ENCODE data around the gene RNF135.
"Not testable (repeated sequence)": the region's sequence is repeated elsewhere in the genome, so short reads cannot be mapped to it uniquely, and the experiment has no call there.

RNF135 gene

GRCh38 chr17:30957741-30958140 is 13.1 kb upstream of the RNF135 start:
- no peak for DNase-seq
- no peaks in the 10 kb centered on the region for H4K20me1 ChIP-seq (ENCODE audit: insufficient read depth, low read length)
- no peak overlapping the region for H3K4me2 ChIP-seq (ENCODE audit: low read depth, low read length)
- no peaks in the 10 kb centered on the region for H3K79me2 ChIP-seq (ENCODE audit: low read length)
- no peaks in the 10 kb centered on the region for H3K9me2 ChIP-seq (replicated peaks; ENCODE audit: insufficient read depth, low read length)
- H2AFZ ChIP-seq (ENCODE audit: low read length) = no peak overlapping the region
- H3K27ac ChIP-seq (ENCODE audit: low read length) = no peak overlapping the region
- TF ChIP-seq EZH2 (optimal IDR thresholded peaks at IDR 0.05; ENCODE audit: low read depth, low read length) = no peak
- no peak for TF ChIP-seq EZH2phosphoT487 (IDR thresholded peaks at IDR 0.05; ENCODE audit: low read length)
- TF ChIP-seq CTCF (IDR thresholded peaks at IDR 0.05; ENCODE audit: low read length) = no peak
- no peaks in the 10 kb centered on the region for H3K36me3 ChIP-seq (replicated peaks; ENCODE audit: insufficient read depth, low read length)
- peaks cover 10% of the 10 kb centered on the region for H3K4me1 ChIP-seq (ENCODE audit: low read length)
- 0 out of 2 replicates have a peak, but pooled peaks cover 10% of the 10 kb centered on the region for H3K27me3 ChIP-seq (replicated peaks; ENCODE audit: insufficient read depth, low read length)
- H3K9me3 ChIP-seq (replicated peaks; ENCODE audit: insufficient read depth, low read length) = no peaks in the 10 kb centered on the region
- no peak overlapping the region for H3K4me3 ChIP-seq (ENCODE audit: low read length)
- H3F3A ChIP-seq (ENCODE audit: insufficient read depth, low read length) = no peaks in the 10 kb centered on the region
- no peak overlapping the region for H3K9ac ChIP-seq (ENCODE audit: low read length)

GRCh38 chr17:30958187-30958586 is 12.7 kb upstream of the RNF135 start:
- Histone ChIP-seq H3K9me2 (replicated peaks; ENCODE audit: insufficient read depth, low read length) (no peaks in the 10 kb centered on the region), H3K4me2 (ENCODE audit: low read depth, low read length) (no peak overlapping the region), H3K9ac (ENCODE audit: low read length) (no peak overlapping the region), H3K27ac (ENCODE audit: low read length) (no peak overlapping the region), H2AFZ (ENCODE audit: low read length) (no peak overlapping the region), H3K4me3 (ENCODE audit: low read length) (no peak overlapping the region), H3K36me3 (replicated peaks; ENCODE audit: insufficient read depth, low read length) (no peaks in the 10 kb centered on the region), H3K9me3 (replicated peaks; ENCODE audit: insufficient read depth, low read length) (no peaks in the 10 kb centered on the region), H3K27me3 (replicated peaks; ENCODE audit: insufficient read depth, low read length) (0 out of 2 replicates have a peak, but pooled peaks cover 10% of the 10 kb centered on the region), H3F3A (ENCODE audit: insufficient read depth, low read length) (no peaks in the 10 kb centered on the region), H4K20me1 (ENCODE audit: insufficient read depth, low read length) (no peaks in the 10 kb centered on the region), H3K79me2 (ENCODE audit: low read length) (no peaks in the 10 kb centered on the region), H3K4me1 (ENCODE audit: low read length) (peaks cover 10% of the 10 kb centered on the region)
- TF ChIP-seq EZH2 (optimal IDR thresholded peaks at IDR 0.05; ENCODE audit: low read depth, low read length) (no peak), EZH2phosphoT487 (IDR thresholded peaks at IDR 0.05; ENCODE audit: low read length) (no peak)
- DNase-seq = no peak

- no peaks in the 10 kb centered on the region for H3F3A ChIP-seq (ENCODE audit: insufficient read depth, low read length)
- H3K4me3 ChIP-seq (ENCODE audit: low read length) = no peak overlapping the region
- 0 out of 2 replicates have a peak, but pooled peaks cover 10% of the 10 kb centered on the region for H3K27me3 ChIP-seq (replicated peaks; ENCODE audit: insufficient read depth, low read length)
- H3K79me2 ChIP-seq (ENCODE audit: low read length) = no peaks in the 10 kb centered on the region
- H3K9ac ChIP-seq (ENCODE audit: low read length) = no peak overlapping the region
- peak; percentile 75 for DNase-seq
- no peaks in the 10 kb centered on the region for H4K20me1 ChIP-seq (ENCODE audit: insufficient read depth, low read length)
- H3K4me2 ChIP-seq (ENCODE audit: low read depth, low read length) = peak overlapping the region; percentile 61
- TF ChIP-seq EZH2 (optimal IDR thresholded peaks at IDR 0.05; ENCODE audit: low read depth, low read length) (no peak), EZH2phosphoT487 (IDR thresholded peaks at IDR 0.05; ENCODE audit: low read length) (no peak), CTCF (IDR thresholded peaks at IDR 0.05; ENCODE audit: low read length) (no peak)
- H3K36me3 ChIP-seq (replicated peaks; ENCODE audit: insufficient read depth, low read length) = no peaks in the 10 kb centered on the region
- H3K27ac ChIP-seq (ENCODE audit: low read length) = no peak overlapping the region
- no peaks in the 10 kb centered on the region for H3K9me3 ChIP-seq (replicated peaks; ENCODE audit: insufficient read depth, low read length)
- no peak overlapping the region for H2AFZ ChIP-seq (ENCODE audit: low read length)
- H3K9me2 ChIP-seq (replicated peaks; ENCODE audit: insufficient read depth, low read length) = no peaks in the 10 kb centered on the region
- H3K4me1 ChIP-seq (ENCODE audit: low read length) = peaks cover 10% of the 10 kb centered on the region
These were observed 9.3 kb upstream of the RNF135 start for GRCh38 chr17:30961209-30962188.

GRCh38 chr17:30964312-30964711 is 6.5 kb upstream of the RNF135 start:
- not testable (repeated sequence) for H3K27me3 ChIP-seq (replicated peaks; ENCODE audit: insufficient read depth, low read length); H3K4me3 ChIP-seq (ENCODE audit: low read length); H3K9ac ChIP-seq (ENCODE audit: low read length); H3K27ac ChIP-seq (ENCODE audit: low read length); H3K79me2 ChIP-seq (ENCODE audit: low read length); H4K20me1 ChIP-seq (ENCODE audit: insufficient read depth, low read length); H3K4me2 ChIP-seq (ENCODE audit: low read depth, low read length); H3F3A ChIP-seq (ENCODE audit: insufficient read depth, low read length); H3K36me3 ChIP-seq (replicated peaks; ENCODE audit: insufficient read depth, low read length); H3K9me3 ChIP-seq (replicated peaks; ENCODE audit: insufficient read depth, low read length); DNase-seq; H3K9me2 ChIP-seq (replicated peaks; ENCODE audit: insufficient read depth, low read length); H2AFZ ChIP-seq (ENCODE audit: low read length)
- peaks cover 10% of the 10 kb centered on the region for H3K4me1 ChIP-seq (ENCODE audit: low read length)
